Neuronal stem cell (in vitro differentiated cells): ENCODE data around the gene GRIP1.

Experiments used
- DNase-seq: peaks from one replicate; pipeline ENCODE4 v3.0.0-alpha.2; 2013; ENCODE audit warnings: low spot score
- H2AFZ ChIP-seq: one replicate; pipeline ENCODE4 v1.6.1; 2013; ENCODE audit warnings: mild to moderate bottlenecking, low read length, inconsistent platforms
- H2AK5ac ChIP-seq: 2 replicates; pipeline ENCODE4 v1.6.1; 2013; ENCODE audit warnings: low read depth, mild to moderate bottlenecking, inconsistent platforms, low read length, moderate library complexity, mixed read lengths
- H2BK120ac ChIP-seq: 2 replicates; pipeline ENCODE4 v1.6.1; 2013; ENCODE audit warnings: low read depth, mild to moderate bottlenecking, inconsistent platforms, low read length, moderate library complexity, mixed read lengths
- H2BK12ac ChIP-seq: one replicate; pipeline ENCODE4 v1.6.1; 2013; ENCODE audit warnings: low read length, inconsistent platforms
- H2BK15ac ChIP-seq: 2 replicates; pipeline ENCODE4 v1.6.1; 2013; ENCODE audit warnings: mild to moderate bottlenecking, low read length, inconsistent platforms, mixed read lengths
- H2BK5ac ChIP-seq: one replicate; pipeline ENCODE4 v1.6.1; 2013; ENCODE audit warnings: inconsistent platforms, mild to moderate bottlenecking, low read length, moderate library complexity
- H3K14ac ChIP-seq: one replicate; pipeline ENCODE4 v1.6.1; 2013; ENCODE audit warnings: low read length, inconsistent platforms
- H3K18ac ChIP-seq: 2 replicates; pipeline ENCODE4 v1.6.1; 2013; ENCODE audit warnings: low read length, inconsistent platforms
- H3K23ac ChIP-seq: 2 replicates; pipeline ENCODE4 v1.6.1; 2013; ENCODE audit warnings: low read depth, mild to moderate bottlenecking, mixed read lengths, low read length, inconsistent platforms; ENCODE audit not compliant: poor library complexity
- H3K27ac ChIP-seq: replicated peaks from 3 replicates; pipeline ENCODE4 v1.5.1; 2013; ENCODE audit warnings: low read length, inconsistent platforms
- H3K27me3 ChIP-seq, 3 experiments: 2 replicates each; pipeline ENCODE4 v1.6.1; 2013; ENCODE audit warnings: low read length in 3 of 3, mild to moderate bottlenecking in 2 of 3, inconsistent platforms in 1 of 3, low read depth in 1 of 3, mixed read lengths in 1 of 3, moderate library complexity in 1 of 3; ENCODE audit not compliant: control insufficient read depth in 3 of 3, insufficient read depth in 3 of 3
- H3K36me3 ChIP-seq, 2 donors: replicated peaks in 1 of 2; 2 replicates each; pipeline ENCODE4 v1.6.1; 2013; ENCODE audit warnings: low read length in 2 of 2; ENCODE audit not compliant: control insufficient read depth in 2 of 2, insufficient read depth in 2 of 2
- H3K4ac ChIP-seq: 2 replicates; pipeline ENCODE4 v1.6.1; 2013; ENCODE audit warnings: inconsistent platforms, mild to moderate bottlenecking, low read length, moderate library complexity
- H3K4me1 ChIP-seq, 2 donors: 1 replicate in 1 of 2; 2 replicates in 1 of 2; pipeline ENCODE4 v1.6.1; 2013; ENCODE audit warnings: low read length in 2 of 2, low read depth in 1 of 2; ENCODE audit not compliant: control insufficient read depth in 2 of 2, insufficient read depth in 1 of 2
- H3K4me2 ChIP-seq: one replicate; pipeline ENCODE4 v1.6.1; 2013; ENCODE audit warnings: mild to moderate bottlenecking, low read length, inconsistent platforms; ENCODE audit not compliant: insufficient read depth, poor library complexity, severe bottlenecking
- H3K4me3 ChIP-seq, 2 donors: 2 replicates each; pipeline ENCODE4 v1.5.1; 2013; ENCODE audit warnings: low read length in 2 of 2, mild to moderate bottlenecking in 2 of 2, inconsistent platforms in 1 of 2, moderate library complexity in 1 of 2
- H3K79me1 ChIP-seq: one replicate; pipeline ENCODE4 v1.6.1; 2013; ENCODE audit warnings: low read depth, mild to moderate bottlenecking, inconsistent platforms, low read length, moderate library complexity
- H3K9ac ChIP-seq: one replicate; pipeline ENCODE4 v1.6.1; 2013; ENCODE audit warnings: mild to moderate bottlenecking, low read depth, low read length, inconsistent platforms; ENCODE audit not compliant: poor library complexity
- H3K9me3 ChIP-seq, 2 donors: replicated peaks in 1 of 2; 2 replicates each; pipeline versions ENCODE3 to v1.6.1; 2013; ENCODE audit warnings: low read length in 2 of 2, mild to moderate bottlenecking in 2 of 2, inconsistent platforms in 1 of 2, low read depth in 1 of 2, mixed read lengths in 1 of 2, moderate library complexity in 1 of 2; ENCODE audit not compliant: control insufficient read depth in 2 of 2, insufficient read depth in 1 of 2
- H4K8ac ChIP-seq: one replicate; pipeline ENCODE4 v1.6.1; 2013; ENCODE audit warnings: low read depth, mild to moderate bottlenecking, inconsistent platforms, low read length, moderate library complexity
- H4K91ac ChIP-seq: one replicate; pipeline ENCODE4 v1.6.1; 2013; ENCODE audit warnings: low read length, low read depth, mild to moderate bottlenecking, inconsistent platforms; ENCODE audit not compliant: poor library complexity
- WGBS, 2 donors: extraction: QIAGEN DNeasy Blood & Tissue Kit; methylation state at CpG; one replicate each; pipeline ENCODE4 v1.1.7; 2013; ENCODE audit warnings: missing lambda C conversion rate in 2 of 2, mixed read lengths in 1 of 2; ENCODE audit not compliant: insufficient read length in 2 of 2, insufficient replicate concordance in 1 of 2; ENCODE audit errors: extremely low coverage in 2 of 2; 5-methylcytosine and 5-hydroxymethylcytosine counted together

Gene GRIP1

DNA sequence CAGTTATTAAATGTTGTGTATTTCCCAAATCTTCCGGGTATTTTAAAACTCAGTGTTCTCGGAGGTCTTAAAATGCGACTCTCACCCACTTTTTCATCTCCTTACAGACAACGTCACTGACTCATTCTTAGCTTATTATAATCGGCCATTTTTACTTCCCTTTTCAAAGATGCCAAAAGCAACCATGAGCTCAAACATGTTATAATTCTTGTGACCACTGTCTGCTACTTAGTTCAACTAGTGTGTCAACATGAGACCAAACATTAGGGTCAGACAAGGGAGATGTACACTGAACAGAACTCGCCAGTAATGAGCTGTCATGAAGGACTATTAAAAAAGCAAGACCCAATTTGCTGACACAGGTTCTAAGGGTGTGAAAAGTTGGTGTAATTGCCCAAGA is 4.2 kb upstream of the GRIP1 start:
- Histone ChIP-seq H4K91ac (no peak overlapping the region), H3K27ac (no peak overlapping the region), H2BK15ac (no peak overlapping the region), H3K4ac (no peak overlapping the region), H3K18ac (no peak overlapping the region), H3K9ac (no peak overlapping the region), H3K79me1 (no peaks in the 10 kb centered on the region), H3K36me3 (no peaks in the 10 kb centered on the region), H4K8ac (no peak overlapping the region), H3K14ac (no peak overlapping the region), H2BK5ac (no peak overlapping the region), H2BK12ac (no peak overlapping the region), H2AK5ac (no peak overlapping the region), H3K23ac (no peak overlapping the region), H2AFZ (no peak overlapping the region), H3K4me1 (peaks cover 10 to 20% of the 10 kb centered on the region in 2 donors), H3K9me3 (no peaks in the 10 kb centered on the region), H2BK120ac (no peak overlapping the region), H3K4me3 (no peak overlapping the region), H3K27me3 (no peaks in the 10 kb centered on the region), H3K4me2 (no peak overlapping the region)
- WGBS, 2 donors = no CpG with 5 or more reads among the region's 6 CpGs
- no peak for DNase-seq

DNA sequence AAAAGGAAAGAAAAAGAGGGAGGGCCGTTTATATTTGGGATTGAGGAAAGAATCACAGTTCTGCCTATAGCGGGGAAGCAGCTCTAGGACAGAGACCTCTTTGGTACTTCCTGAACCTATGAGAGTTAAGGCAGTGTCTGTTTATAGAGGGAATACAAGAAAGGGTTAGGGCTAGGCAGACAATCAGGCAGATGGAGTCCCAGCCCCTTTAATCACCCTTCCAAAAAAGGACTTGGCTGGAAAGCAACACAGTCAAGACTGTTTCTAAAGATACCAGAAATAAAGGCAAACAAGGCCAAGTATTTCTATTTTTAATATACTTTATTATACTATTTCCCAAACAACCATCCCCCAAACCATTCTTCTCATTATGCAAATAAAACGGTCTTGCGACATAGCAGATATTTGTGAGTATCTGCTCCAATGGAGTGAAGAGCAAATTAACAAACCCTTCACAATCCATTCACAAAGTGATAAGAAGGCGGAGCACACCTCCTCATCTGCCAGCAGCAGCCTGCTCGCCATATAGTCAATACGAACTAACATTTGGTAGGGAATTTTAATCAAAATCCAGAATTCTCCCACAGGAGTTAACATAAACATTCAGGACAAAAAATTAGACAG is 697 bp upstream of the GRIP1 start:
- H3K9ac ChIP-seq = no peak overlapping the region
- H3K4me1 ChIP-seq = peaks cover 10 to 21% of the 10 kb centered on the region in 2 donors
- no peak overlapping the region for H2BK5ac ChIP-seq
- no peak overlapping the region for H3K4me2 ChIP-seq
- peak overlapping the region in 1 of 2 donors; percentile 44 for H3K4me3 ChIP-seq
- no peak for DNase-seq
- 100% methylated on average over 2 of the region's 7 CpGs; no CpG with 5 or more reads in 1 of the 2 donors for WGBS, 2 donors
- H3K27me3 ChIP-seq = no peaks in the 10 kb centered on the region
- peak overlapping the region; percentile 78 for H2AFZ ChIP-seq
- no peak overlapping the region for H3K18ac ChIP-seq
- no peak overlapping the region for H2BK15ac ChIP-seq
- H2AK5ac ChIP-seq = no peak overlapping the region
- no peak overlapping the region for H2BK120ac ChIP-seq
- no peak overlapping the region for H3K14ac ChIP-seq
- no peak overlapping the region for H4K91ac ChIP-seq
- H3K23ac ChIP-seq = no peak overlapping the region
- no peak overlapping the region for H2BK12ac ChIP-seq
- no peaks in the 10 kb centered on the region for H3K79me1 ChIP-seq
- no peaks in the 10 kb centered on the region for H3K9me3 ChIP-seq
- H3K36me3 ChIP-seq = no peaks in the 10 kb centered on the region
- H3K27ac ChIP-seq = peak overlapping the region; percentile 30
- no peak overlapping the region for H4K8ac ChIP-seq
- no peak overlapping the region for H3K4ac ChIP-seq

DNA sequence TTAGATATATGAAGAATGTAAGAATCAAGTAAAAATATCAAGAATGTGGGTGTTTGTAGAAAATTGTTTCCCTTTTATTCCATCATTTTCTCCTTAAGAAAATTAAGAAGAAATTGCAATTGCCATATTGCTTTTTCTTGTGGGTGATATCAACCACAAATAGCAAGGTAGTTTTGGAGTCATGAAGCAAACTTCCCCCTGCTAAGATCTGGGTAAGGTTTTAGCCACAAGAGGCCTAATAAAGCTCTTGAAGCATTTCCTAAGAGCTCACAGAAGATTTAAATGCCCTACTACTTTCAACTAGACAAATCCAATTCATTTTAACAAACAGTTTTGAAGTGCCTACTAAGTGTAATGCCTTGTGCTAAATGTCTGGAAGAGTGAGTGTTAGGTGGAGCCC is 2.6 kb downstream of the GRIP1 start:
- H3K14ac ChIP-seq = no peak overlapping the region
- H4K8ac ChIP-seq = no peak overlapping the region
- no peak overlapping the region for H2BK5ac ChIP-seq
- no peak for DNase-seq
- no peak overlapping the region for H4K91ac ChIP-seq
- H2BK12ac ChIP-seq = no peak overlapping the region
- H3K4me3 ChIP-seq = no peak overlapping the region
- no peaks in the 10 kb centered on the region for H3K9me3 ChIP-seq
- no peak overlapping the region for H2AK5ac ChIP-seq
- no peak overlapping the region for H3K18ac ChIP-seq
- no peaks in the 10 kb centered on the region for H3K27me3 ChIP-seq
- H3K4me2 ChIP-seq = no peak overlapping the region
- no peak overlapping the region for H2BK15ac ChIP-seq
- no peak overlapping the region for H2AFZ ChIP-seq
- H3K79me1 ChIP-seq = no peaks in the 10 kb centered on the region
- no peak overlapping the region for H3K27ac ChIP-seq
- H3K23ac ChIP-seq = no peak overlapping the region
- H3K36me3 ChIP-seq = no peaks in the 10 kb centered on the region
- H3K4ac ChIP-seq = no peak overlapping the region
- peaks cover 8 to 20% of the 10 kb centered on the region in 2 donors for H3K4me1 ChIP-seq
- no peak overlapping the region for H3K9ac ChIP-seq
- H2BK120ac ChIP-seq = no peak overlapping the region

DNA sequence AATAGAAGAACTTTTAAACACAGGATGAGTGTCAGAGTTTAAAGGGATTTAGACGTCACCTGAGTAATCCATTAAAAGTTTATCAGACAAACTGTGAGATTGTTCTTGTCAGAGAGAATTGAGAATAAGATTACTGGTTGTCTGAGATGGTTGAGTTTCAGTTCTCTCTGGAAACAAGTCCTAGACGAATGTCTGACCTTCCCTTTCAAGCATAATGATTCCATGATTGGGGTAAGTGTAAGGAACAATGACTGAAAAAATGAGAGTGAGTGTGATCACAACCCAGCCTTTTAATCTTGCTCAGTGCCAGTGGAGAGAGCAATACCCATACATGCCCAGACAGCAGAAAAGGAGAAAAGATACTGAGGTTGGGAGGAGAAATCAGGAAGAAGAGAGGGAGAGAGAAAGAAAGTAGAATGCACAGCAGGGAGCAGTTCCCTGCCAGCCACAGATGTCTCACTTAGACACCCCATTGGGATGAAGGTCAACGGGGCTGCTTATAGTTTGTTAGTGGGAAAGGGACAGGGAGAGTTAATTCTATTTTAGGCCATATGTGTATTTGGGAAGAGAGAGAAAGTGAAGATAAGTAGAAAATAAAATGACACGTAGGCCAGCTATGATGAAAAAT is 4.3 kb downstream of the GRIP1 start:
- Histone ChIP-seq H2AFZ (no peak overlapping the region), H3K18ac (no peak overlapping the region), H2BK12ac (no peak overlapping the region), H3K79me1 (no peaks in the 10 kb centered on the region), H2BK120ac (no peak overlapping the region), H3K9me3 (no peaks in the 10 kb centered on the region), H3K27ac (no peak overlapping the region), H3K23ac (no peak overlapping the region), H3K4me2 (no peak overlapping the region), H3K36me3 (no peaks in the 10 kb centered on the region), H3K4ac (no peak overlapping the region), H3K4me1 (peaks cover 5 to 15% of the 10 kb centered on the region in 2 donors), H2BK15ac (no peak overlapping the region), H3K27me3 (no peaks in the 10 kb centered on the region), H2AK5ac (no peak overlapping the region), H3K14ac (no peak overlapping the region), H4K8ac (no peak overlapping the region), H2BK5ac (no peak overlapping the region), H3K4me3 (no peak overlapping the region), H3K9ac (no peak overlapping the region), H4K91ac (no peak overlapping the region)
- WGBS, 2 donors = no CpG with 5 or more reads among the region's 4 CpGs
- no peak for DNase-seq
